Heart left ventricle (tissue), 13 donors: ENCODE data around the gene IER5L.

Experiments used
- POLR2A ChIP-seq, 2 donors: fragments of 450-650 bp; IDR thresholded peaks; one replicate each; pipeline ENCODE4 v1.6.1; 2017; ENCODE audit warnings: antibody characterized with exemption in 2 of 2, mild to moderate bottlenecking in 2 of 2, moderate library complexity in 2 of 2
- TF ChIP-seq, protein P1 (sequence below), 12 donors: fragments of 200-600 bp; sonication (generic) in 4 of 12; IDR thresholded peaks; one replicate each; pipeline versions ENCODE4 v1.5.0 to v1.8.0; 2018 to 2022; ENCODE audit warnings: antibody characterized with exemption in 12 of 12, mild to moderate bottlenecking in 5 of 12
- donor health status: ischemic (EF 13 %, LVEDD 7.1; RV severe dilation, severe dysfunction).
- donor health status: DM: no; HTN: yes; CAD: no.
- donor health status: DM: no; HTN: no; CAD: no.
- donor health status: ischemic (EF 25% LVEDD 6.9; RV normal size, moderate dysfunction).
- donor health status: ischemic (EF 25% LVEDD 5.7; RV mildly dilated, moderate dysfunction).
- donor health status: ischemic (EF 35%, LVEDD 5.7; RV mildly dilated, moderate dysfunction).
- donor health status: nonischemic (EF 11% LVEDD 7.7; RV severe dilation, severe dysfunction).
- donor health status: DM: yes; HTN: yes; CAD: no.
- donor health status: PGD.
- donor health status: ischemic (EF 29% LVEDD 5.4; RV normal size, mild dysfunction).
- donor health status: nonischemic (EF 23%, LVEDD 6.1; RV moderate dilation, normal function).

DNA sequence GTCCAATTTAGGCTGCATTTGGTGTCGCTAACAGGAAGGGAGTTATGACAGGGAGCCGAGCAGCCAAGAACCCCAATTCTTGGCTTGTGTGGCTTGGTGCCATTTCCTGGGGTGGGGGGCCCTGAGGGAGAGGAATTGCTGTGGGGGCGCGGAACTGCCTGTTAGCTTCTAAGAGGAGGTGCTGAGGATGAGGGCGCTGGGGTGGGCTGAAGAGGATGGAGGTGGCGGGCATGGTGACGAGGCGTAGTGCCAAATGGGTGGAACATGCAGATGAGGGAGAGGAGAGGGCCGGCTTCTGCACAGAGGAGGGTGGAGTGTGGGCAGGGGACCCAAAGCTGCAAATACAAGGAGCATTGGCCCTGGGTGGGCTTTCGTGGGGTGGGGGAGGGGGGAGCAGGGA lies 27.9 kb downstream of the IER5L start:
- TF ChIP-seq, protein P1, sequence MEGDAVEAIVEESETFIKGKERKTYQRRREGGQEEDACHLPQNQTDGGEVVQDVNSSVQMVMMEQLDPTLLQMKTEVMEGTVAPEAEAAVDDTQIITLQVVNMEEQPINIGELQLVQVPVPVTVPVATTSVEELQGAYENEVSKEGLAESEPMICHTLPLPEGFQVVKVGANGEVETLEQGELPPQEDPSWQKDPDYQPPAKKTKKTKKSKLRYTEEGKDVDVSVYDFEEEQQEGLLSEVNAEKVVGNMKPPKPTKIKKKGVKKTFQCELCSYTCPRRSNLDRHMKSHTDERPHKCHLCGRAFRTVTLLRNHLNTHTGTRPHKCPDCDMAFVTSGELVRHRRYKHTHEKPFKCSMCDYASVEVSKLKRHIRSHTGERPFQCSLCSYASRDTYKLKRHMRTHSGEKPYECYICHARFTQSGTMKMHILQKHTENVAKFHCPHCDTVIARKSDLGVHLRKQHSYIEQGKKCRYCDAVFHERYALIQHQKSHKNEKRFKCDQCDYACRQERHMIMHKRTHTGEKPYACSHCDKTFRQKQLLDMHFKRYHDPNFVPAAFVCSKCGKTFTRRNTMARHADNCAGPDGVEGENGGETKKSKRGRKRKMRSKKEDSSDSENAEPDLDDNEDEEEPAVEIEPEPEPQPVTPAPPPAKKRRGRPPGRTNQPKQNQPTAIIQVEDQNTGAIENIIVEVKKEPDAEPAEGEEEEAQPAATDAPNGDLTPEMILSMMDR (IDR thresholded peaks at IDR 0.05), result no peak
- TF ChIP-seq POLR2A (IDR thresholded peaks at IDR 0.05), result no peak
